ENCODE measurements around the gene GPS1.

GPS1 gene

DNA sequence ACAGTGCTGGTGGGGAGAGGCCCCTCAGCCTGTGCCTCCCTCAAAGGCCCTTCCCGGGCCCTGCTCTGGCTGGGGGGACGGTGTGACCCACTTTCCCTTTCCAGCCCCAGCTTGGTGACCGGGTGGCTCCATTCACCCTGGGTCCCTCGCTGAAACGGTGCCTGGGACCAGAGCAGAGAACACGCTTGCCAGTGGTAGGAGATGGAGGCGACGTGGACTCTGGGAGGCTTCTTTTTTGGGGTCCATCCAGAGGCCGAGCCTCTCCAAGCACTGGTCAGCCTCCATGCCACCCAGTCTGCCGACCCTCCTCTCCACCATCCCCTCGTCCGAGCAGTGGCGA lies 36.8 kb upstream of the GPS1 start:
- no peak for DNase-seq (ENCODE audit: low spot score)

DNA sequence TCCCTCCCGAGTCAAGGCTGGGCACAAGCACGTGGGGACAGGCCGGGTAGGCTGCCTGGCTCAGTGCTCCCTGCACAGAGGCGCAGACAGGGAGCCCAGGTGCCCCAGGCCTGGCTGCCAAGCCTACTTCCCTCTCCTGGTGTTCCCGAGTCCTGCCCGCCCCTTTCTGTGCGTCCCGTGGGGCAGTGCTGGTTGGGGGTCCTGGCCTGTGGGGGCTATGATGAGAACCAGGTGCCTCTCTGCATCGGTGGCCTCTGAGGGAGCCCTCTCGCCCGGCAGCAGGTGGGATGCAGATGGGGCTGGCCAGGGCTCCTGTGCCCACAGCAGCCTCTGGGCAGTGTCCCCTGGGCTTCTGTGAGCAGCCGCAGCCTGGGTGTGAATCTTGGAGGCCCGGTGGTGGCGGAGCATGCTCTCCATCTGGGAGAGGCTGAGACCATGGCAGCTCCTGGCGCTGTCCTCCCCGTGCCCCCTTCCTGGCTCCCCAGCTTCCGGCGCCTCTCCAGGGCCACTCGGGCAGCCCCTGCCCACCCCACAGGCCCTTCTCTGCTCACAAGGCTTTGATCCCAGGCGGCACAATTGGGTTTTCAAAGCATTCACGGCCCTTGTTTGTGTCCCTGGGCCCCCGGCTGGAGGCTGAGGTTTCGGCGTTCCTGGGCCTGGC lies 36.3 kb upstream of the GPS1 start:
- no peak for DNase-seq (ENCODE audit: low spot score)

DNA sequence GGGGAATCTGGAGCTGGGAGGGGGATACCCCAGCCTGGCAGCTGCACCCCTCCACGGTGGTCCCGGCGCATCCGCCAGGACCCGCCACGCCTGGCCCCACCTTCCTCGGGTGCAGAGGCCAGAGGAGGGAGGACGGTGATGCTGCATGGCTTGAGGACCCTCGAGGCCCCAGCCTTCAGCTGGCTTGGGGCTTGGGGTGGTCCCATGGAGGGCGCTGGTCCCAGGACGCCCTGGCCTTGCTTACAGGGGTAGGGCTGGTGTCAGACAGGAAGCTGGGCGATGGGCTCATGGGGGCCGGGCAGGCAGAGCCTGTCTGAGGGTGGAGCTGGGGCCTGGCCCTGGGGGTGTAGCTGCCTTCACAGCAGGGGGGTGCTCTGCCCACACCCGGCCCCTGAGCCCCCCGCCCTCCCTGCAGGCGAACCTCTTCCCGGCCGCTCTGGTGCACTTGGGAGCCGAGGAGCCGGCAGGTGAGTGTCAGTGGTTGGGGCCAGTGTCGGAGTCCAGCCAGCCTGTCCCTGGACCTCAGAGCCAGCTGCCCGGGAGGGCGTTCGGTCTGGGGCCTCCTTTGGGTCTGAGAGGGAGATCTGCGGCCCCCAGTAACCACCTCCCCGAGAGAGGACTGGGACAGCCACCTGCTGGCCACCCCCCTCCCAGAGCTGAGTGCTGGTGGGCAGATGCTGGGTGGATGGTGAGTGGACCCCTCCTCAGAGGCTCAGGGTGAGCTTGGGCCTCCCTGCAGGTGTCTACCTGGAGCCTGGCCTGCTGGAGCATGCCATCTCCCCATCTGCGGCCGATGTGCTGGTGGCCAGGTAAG lies 35.4 kb upstream of the GPS1 start:
- no peak for DNase-seq (ENCODE audit: low spot score)

DNA sequence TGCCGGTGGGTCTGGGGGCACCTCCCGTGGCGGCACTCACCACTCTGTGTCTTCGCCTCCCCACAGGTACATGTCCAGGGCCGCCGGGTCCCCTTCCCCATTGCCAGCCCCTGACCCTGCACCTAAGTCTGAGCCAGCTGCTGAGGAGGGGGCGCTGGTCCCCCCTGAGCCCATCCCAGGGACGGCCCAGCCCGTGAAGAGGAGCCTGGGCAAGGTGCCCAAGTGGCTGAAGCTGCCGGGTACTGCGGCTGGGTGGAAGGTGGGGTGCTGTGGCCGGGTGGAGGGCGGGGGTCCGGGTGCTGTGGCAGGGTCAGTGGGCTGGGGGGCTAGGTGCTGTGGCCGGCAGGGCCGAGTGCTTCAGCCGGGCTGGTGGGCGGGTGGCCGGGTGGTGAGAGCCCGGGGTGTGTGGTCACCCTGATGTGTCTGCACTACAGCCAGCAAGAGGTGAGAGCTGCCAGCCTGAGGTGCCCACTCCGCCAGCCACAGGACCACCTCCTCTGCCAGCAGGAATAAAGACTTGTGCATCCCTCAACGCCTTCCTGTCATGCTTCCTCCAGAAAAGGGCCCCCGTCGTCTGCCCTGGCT lies 34.7 kb upstream of the GPS1 start:
- DNase-seq (ENCODE audit: low spot score), result no peak

DNA sequence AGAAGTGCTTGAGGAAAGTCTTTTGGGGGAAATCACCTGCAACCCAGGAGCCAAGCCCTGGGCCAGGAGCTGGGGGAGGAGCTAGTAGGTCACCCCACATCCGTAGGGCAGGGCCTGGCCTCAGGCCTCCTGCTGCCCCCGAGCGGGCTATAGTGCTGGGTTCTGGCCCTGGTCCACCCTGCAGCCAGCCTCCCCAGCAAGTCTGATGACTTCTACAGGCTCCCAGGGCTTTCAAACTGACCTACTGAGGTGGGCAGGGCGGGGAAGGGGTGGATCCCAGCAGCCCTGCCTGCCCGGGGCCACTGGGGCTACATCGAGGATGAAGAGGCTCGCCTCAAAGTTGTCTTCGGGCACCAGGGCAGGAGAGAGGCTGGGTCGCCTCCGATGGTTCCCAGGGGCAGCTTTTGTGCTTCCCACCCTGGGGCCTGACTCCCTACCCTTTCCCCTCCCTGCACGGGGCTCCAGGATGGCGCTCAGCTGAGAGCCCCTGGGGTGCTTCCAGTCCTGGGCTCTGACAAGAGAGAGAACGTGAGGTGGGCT lies 34.0 kb upstream of the GPS1 start:
- DNase-seq (ENCODE audit: low spot score), result no peak

DNA sequence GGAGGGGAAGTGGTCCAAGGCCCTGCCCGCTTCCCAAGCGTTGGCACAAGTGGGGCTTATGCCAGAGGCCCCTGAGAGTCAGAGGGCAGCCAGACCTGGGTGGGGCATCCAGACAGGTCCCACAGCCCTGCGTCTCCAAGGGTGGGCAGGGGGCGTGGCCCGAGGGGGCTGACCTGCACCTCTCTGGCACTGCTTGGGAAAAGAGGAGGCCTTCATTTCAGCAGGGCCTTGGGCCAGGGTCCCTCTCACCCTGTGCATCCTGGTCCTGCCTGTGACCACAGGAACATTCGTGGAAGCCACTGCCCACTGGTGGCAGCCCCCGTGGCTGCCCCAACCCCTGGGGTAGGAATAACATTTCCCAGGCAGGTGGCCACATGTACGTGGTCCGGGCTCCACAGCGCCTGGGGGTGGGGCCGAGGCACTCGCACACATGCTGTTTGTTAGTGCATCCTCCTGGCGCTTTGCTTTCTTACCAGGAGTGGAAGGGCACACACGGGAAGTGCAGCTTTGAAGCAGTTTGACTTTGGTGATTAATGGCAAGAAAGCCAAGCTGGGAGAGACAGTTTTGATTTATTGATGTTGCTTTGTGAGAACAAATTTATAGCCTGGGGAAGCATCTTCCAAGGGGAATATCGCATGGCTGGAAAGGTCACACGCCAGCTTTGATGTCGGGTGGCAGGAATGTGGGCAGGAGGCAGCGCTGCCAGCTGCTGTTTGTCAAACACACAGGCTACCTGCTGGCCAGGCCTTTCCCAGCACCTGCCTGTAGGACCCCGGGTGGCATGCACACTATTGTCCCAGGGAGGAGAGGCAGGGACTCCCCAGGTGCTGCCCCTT lies 33.3 kb upstream of the GPS1 start:
- DNase-seq (ENCODE audit: low spot score), result no peak

DNA sequence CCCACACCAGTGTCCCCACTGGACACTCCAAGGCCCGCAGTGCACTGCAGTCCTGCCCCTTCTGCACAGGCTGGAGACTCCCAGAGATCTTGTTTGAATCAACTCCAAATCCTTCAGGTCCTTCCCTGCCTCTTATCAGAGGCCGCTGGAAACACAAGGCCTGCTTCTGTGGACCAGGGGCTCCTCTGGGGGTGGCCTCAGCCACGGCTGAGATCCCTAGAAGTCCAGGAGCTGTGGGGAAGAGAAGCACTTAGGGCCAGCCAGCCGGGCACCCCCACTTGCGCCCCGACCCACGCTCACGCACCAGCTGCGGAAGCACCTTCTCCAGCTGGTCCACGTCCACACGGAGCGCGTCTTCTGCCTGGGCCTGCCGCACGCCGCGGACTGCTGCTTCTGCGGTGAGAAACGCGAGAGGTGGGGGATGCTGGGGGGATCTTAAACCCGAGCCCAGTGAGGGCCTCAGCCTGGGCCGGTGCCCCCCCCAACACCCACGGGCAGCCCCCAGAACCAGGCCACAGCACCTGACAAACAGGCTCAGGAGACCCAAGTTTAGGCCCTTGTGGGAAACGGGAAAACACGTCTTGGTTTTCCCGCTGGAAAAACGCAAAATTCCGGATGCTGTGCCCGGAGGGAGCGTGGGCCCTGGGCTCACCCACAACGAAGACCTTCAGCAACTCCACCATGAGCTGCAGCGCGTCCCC lies 32.6 kb upstream of the GPS1 start:
- DNase-seq (ENCODE audit: low spot score), result no peak

DNA sequence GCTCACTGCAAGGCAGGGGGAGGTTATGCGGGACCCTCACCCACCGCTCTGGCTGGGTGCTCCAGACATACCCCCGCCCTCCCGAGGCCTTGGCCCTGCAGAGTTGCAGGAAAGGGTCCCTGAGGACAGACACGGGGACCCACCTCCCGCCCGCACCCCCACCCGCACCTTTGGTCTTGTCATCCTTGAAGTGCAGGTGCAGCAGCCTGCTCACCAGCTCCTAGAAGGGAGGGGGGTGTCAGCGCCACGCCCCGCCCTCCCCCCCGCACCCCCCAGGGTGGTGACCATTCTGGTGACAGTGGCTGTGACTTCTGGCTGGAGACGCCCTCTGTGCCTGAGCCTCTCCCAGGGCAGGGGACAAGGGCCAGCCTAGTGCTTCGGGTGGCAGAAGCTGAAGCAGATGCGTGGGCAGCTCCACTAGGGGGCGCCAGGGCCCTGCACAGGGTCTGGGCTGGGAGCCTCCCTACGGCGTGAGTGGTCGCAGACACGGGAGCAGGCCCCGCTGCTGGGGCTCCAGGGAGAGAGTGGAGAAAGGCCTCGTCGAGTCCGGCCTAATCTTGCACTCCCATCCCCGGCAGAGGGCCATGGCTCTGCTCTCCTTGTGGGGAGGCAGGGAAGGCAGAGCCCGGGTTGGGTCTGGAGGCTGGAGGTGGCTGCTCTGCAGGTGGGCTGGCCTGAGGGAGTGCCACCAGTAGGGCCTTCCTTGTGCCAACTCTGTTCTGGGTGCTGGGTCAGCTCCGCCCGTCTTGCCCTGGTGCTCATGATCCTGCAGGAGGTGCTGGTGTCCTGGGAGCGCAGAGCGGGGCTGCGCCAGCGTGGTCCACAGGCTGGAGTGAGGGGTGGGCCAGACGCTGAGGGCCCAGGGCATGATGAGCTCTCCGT lies 31.8 kb upstream of the GPS1 start:
- DNase-seq (ENCODE audit: low spot score), result peak; percentile 59

DNA sequence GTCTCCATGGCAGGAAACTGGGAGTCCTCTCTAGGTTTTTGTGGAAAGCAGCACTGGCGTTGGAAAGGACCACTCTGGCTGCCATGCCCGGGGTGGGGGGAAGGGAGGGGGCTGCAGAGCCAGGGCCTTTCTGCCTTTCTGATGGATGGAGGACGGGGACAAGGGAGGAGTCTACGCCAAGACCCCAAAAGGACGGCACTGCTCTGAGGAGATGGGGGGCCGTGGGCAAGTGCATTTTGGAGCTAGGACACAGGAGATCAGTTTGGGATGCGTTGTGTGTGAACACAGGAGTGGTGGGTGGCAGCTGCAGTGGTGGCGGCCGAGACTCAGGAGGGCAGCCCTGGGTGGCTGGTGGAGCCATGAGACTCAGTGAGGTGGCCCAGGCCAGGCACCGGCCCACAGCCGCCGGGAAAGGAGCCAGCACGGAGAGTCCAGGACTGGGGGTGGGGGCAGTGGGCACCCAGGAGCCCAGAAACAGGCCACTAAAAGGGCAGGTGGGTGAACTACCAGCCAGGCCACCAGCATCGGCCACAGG lies 31.1 kb upstream of the GPS1 start:
- DNase-seq (ENCODE audit: low spot score), result no peak

DNA sequence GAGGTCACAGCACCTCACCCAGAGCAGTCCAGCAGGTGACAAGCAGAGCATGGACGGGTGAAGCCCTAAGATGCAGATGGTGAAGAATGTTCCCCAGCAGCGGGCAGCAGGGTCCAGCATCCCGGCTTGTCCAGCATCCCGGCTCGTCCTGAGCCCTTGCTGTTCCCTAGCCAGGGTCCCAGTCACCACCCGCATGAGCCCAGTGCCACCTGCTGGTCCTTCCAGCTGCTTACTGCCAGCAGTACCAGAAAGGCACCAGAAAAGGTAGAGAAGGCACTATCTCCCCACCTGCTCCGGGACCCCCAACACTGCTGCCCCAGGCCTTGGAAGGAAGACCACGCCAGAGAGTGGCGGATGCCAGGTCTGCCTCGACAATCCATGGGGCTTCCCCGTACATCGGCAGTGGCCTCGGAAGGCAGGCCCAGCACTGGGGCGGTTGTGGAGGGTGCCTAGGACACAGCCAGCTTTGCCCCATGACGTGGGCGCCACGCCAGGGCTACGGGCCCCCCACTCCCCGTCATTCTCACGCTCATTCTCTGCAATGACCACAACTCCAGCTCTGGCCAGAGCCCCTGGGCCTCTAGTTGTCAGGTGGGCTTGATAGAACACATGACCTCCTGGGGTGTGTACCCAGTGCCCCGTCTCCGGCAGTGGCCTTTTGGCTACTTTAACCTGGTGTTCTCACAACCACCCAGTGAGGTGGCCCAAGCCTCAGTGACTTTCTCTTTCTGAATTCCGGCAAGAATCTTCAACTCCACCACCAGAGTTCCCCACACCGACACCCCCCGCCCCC lies 30.4 kb upstream of the GPS1 start:
- DNase-seq (ENCODE audit: low spot score), result peak; percentile 59

DNA sequence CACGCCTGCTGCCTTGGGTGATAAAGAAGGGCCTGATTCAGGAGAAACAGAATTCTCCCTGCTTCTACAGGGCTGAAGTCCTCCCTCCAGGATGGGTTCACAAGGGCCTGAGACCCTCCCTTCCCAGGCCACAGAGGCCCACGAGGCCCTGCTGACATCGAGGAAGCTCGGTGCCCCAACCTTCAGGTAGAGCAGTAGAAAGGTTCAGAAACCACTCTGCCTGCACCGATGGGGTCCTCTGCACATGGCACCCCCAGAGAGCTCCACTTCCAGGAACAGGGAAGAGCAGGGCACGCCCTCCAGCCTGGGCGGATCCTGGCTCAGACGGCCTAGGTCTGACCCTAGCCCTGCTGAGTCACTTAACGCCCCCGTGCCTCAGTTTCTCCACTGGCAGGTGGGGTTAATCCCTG lies 29.8 kb upstream of the GPS1 start:
- DNase-seq (ENCODE audit: low spot score), result no peak

DNA sequence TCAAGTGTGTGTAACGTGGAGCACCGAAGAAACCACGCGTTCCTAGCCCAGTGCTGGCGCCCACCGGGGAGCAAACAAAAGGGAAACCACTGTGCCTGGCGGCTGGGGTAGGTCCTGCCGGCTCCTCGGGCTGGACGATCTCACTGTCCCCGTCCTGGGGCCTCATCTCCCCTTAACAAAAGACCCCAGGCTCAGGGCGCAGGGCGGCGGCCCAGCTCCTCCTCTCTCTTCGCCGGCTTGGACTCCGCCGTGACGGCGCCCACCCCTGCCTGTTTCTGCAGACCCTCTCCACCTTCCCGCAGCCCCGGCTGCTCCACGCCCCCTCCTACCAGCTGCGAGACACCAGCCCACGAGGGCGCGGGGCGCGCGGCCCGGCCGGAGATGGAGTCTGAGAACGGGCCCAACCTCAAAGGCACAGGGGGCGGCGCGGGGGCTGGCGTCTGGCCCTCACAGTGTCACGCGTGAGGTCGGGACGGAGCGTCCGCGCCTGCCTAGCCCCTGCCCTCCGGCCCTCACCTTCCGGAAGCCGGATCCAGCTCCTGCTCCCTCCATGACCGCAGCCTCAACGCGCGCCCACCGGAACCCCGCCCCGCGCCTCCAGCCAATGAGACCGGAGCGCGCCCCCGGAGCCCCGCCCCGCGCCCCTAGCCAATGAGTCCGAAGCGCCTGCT lies 29.3 kb upstream of the GPS1 start, which contains the start of gene CENPX:
CENPX (minus strand) TSS at position 569 of the 671 bp plus-strand sequence; CDS start at position 552, 17 bp downstream.
- DNase-seq (ENCODE audit: low spot score), result no peak

DNA sequence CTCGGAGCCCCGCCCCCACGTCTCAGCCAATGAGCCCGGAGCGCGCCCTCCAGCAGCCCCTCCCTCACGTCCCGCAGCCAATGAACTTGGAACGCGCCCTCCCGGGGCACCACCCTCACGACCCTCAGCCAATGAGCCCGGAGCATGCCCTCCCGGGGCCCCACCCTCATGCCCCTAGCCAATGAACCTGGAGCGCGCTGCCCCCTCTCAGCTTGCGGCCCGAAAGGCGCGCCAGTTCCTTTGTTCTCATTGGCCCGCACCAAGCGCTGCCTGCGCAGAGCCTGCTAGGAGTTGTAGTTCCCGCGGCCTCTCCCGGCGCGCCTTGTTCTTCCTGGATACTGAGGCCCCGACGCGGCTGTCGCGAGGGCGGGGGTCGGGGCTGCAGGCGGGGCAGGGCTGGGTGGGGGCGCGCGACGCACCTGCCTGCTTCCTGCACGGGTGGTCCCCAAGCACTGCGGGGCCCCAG lies 28.7 kb upstream of the GPS1 start, which contains the start of gene LRRC45:
LRRC45 (plus strand) TSS at position 325 of the 466 bp plus-strand sequence. CDS start 339 bp downstream, outside the sequence.
- peak; percentile 100 for DNase-seq (ENCODE audit: low spot score)

DNA sequence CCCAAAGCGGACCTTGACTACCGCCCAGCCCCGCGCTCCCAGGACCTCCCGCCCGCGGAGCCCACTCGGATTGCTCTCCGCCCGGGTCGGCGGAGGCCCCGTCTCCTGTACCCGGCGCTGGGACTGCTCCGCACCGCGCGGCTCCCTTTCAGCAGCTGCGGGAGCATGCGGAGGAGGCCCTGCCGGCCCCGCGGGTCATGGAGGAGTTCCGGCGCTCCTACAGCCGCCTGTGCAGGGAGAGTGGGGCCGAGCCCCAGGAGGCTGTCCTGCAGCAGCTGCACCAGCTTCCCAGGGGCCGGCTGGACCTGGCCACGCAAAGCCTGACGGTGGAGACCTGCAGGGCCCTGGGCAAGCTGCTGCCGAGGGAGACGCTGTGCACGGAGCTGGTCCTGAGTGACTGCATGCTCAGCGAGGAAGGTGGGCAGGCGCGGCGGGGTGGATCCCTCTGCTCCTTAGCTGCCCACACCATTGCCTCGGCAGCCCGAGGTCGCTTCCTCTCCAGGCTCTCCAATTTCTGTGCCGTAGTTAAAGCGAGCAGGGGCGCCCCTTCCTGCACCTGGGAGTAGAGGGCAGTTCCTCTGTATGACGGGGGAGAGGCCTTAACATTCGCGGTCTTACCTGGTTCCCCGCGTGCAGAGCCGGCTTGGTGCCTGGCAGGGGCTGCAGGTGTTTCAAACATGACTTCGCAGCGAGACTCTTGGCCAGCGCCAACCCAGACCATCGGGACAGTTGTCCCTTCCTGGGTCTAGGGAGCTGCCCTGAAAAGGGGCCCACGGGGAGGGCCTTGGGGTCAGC lies 28.1 kb upstream of the GPS1 start:
- no peak for DNase-seq (ENCODE audit: low spot score)

DNA sequence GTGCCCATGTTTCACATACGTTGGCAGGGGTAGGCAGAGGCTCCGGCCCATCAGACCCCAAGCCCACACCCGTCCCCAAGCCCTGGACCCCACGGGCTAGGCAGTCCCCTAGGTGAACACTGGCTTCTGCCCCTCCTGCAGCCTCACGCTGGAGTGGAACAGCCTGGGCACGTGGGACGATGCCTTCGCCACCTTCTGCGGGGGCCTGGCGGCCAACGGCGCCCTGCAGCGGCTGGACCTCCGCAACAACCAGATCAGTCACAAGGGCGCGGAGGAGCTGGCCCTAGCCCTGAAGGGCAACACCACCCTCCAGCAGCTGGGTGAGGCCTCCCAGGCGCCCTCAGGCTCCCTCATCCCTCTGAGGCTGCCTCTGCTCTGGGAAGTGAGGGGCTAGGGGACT lies 26.8 kb upstream of the GPS1 start:
- DNase-seq (ENCODE audit: low spot score), result no peak

DNA sequence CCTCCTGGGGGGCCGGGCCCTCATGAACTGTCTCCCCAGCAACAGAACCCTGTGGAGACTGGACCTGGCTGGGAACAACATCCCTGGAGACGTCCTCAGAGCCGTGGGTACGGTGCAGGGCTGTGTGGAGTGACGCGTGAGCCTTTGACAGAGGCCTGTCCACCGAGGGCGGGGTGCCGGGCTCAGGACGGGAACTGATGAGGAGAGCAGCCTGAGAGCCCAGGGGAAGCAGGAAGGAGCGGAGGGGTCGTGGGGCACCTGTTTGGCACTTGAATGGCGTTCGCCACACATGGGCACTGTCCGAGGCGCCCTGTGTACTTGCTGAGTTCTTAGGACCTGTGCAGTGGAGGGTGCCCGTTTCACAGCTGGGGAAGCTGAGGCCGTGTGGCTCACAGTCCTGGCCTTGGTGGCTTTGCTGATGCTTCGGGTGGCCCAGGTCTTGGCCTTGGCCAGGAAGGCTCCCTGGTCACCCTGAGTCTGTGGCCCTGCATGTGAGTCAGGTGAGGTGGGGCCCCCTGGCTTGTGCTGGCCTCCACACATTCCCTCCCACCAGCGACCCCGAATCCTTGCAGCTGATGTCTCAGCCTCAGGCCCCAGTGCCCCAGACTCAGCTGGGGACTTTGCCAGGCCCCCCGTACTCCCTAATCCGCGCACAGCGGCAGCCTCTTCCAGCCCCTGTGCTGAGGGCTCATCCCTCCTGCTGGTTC lies 26.1 kb upstream of the GPS1 start:
- no peak for DNase-seq (ENCODE audit: low spot score)

DNA sequence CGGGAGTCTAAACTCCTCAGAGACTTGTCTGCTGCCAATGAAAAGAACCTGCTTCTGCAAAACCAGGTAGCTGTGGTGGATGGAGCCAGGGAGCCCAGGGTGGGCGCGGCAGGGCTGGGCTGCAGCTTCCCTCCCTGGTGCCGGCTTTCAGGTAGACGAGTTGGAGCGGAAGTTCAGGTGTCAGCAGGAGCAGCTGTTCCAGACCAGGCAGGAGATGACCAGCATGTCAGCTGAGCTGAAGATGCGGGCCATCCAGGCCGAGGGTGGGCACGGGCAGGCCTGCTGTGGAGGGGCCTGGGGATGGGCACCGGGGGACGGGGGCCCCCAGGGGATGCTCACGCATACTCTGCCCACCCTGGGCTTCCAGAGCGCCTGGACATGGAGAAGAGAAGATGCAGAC lies 23.5 kb upstream of the GPS1 start:
- no peak for DNase-seq (ENCODE audit: low spot score)
